OCI-LY1 (cell line): ENCODE measurements around the gene C1orf116.

Experiments
- EZH2 ChIP-seq: fragments of 200-600 bp; sonication (generic), shearing (Covaris generic); IDR thresholded peaks from 2 replicates; pipeline ENCODE4 v1.8.0; 2017; ENCODE audit warnings: borderline replicate concordance, mixed run types, mild to moderate bottlenecking, antibody characterized with exemption, low read length, moderate library complexity, mixed read lengths
- TF ChIP-seq, protein P1 (sequence below): fragments of 200-600 bp; sonication (generic), shearing (Covaris generic); IDR thresholded peaks from 2 replicates; pipeline ENCODE4 v1.5.1; 2017; ENCODE audit warnings: mild to moderate bottlenecking, antibody characterized with exemption, low read length, moderate library complexity, mixed read lengths

DNA sequence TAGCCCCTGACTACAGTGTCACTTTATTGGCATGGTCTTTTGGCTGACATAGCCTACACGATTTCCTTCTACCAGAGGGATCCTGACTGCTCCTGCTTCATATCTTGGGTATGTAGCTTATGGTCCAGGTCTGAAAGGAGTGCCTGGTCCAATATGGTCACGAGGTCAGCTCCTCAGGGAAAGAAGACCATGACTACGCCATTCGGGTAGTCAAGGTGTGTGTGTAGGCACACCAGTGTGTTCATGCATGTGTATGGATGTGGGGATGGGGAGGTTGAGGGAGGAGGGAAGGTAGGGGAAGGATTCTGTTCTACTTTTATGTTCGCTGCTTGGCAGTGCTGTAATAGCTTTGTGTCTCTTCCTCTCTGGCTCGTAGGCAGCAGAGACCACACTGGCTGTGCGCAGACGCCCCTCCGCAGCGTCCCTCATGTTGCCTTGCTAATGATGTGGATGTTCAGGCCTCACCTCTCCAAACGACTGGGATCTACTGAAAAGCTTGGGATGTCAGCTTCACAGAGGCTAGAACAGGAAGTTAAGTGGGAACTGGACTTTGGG, 46.1 kb upstream of the C1orf116 start:
- TF ChIP-seq, protein P1, sequence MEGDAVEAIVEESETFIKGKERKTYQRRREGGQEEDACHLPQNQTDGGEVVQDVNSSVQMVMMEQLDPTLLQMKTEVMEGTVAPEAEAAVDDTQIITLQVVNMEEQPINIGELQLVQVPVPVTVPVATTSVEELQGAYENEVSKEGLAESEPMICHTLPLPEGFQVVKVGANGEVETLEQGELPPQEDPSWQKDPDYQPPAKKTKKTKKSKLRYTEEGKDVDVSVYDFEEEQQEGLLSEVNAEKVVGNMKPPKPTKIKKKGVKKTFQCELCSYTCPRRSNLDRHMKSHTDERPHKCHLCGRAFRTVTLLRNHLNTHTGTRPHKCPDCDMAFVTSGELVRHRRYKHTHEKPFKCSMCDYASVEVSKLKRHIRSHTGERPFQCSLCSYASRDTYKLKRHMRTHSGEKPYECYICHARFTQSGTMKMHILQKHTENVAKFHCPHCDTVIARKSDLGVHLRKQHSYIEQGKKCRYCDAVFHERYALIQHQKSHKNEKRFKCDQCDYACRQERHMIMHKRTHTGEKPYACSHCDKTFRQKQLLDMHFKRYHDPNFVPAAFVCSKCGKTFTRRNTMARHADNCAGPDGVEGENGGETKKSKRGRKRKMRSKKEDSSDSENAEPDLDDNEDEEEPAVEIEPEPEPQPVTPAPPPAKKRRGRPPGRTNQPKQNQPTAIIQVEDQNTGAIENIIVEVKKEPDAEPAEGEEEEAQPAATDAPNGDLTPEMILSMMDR: no peak
- TF ChIP-seq EZH2: no peak
